GM12875 (cell line): ENCODE data around the gene TGIF2.

ENCODE experiments used
- H3K4me3 ChIP-seq: one replicate; pipeline ENCODE4 v1.5.1; 2011; ENCODE audit warnings: low read depth, low read length, control low read depth
- CTCF ChIP-seq: IDR thresholded peaks from 2 replicates; pipeline ENCODE4 v1.5.1; 2011; ENCODE audit warnings: low read depth, mild to moderate bottlenecking, control low read depth, inconsistent platforms, low read length, moderate library complexity, borderline replicate concordance; ENCODE audit not compliant: insufficient read depth

TGIF2 gene

GRCh38 chr20:36573103-36573797, at the start of gene TGIF2:
TSS of gene TGIF2 (plus strand) at chr20:36573597. CDS start at chr20:36578775, 5,178 bp downstream.
- H3K4me3 ChIP-seq = peak within 1 kb of the TSS; percentile 87
- TF ChIP-seq CTCF = no peak

- H3K4me3 ChIP-seq = no peak overlapping the region
- TF ChIP-seq CTCF = no peak
These were observed 47.6 kb upstream of the TGIF2 start for GRCh38 chr20:36525620-36526365.

GRCh38 chr20:36526521-36527011, 46.8 kb upstream of the TGIF2 start:
- TF ChIP-seq CTCF = no peak
- H3K4me3 ChIP-seq = no peak overlapping the region

GRCh38 chr20:36527331-36528125, 45.9 kb upstream of the TGIF2 start:
- no peak for TF ChIP-seq CTCF

GRCh38 chr20:36528176-36528874, 45.1 kb upstream of the TGIF2 start:
- no peak overlapping the region for H3K4me3 ChIP-seq
- TF ChIP-seq CTCF = no peak

More at GRCh38 chr20:36527331-36528125, 45.9 kb upstream of the TGIF2 start:
- H3K4me3 ChIP-seq = no peak overlapping the region

- no peak overlapping the region for H3K4me3 ChIP-seq
- TF ChIP-seq CTCF = no peak
These were observed 44.5 kb upstream of the TGIF2 start for GRCh38 chr20:36528875-36529417.
